Calu3 (cell line): Measurements from ENCODE around the gene EPHA10. TPM values are rescaled to one million over a fixed set of nuclear protein-coding genes. Genes with fewer than 3 reads are reported as not detected.

ENCODE experiments used
- BruUV-seq: library from RNA; stranded (reverse); fragments of 400-500 nt; replicated peaks from 2 replicates; lab custom pipeline; 2021; lab: Mats Ljungman, UMichigan
- CTCF ChIA-PET: fragments of 300-600 bp; sonication (Branson Sonifier 250); formaldehyde crosslinking; loops from one replicate; lab custom pipeline; 2022; ENCODE audit warnings: antibody characterized with exemption; lab: Charles Lee
- DNase-seq: peaks from one replicate; pipeline ENCODE4 v3.0.0; 2022
- H3K27ac Mint-ChIP-seq: one replicate; pipeline ENCODE4 v1.8.0; 2022; ENCODE audit warnings: mixed read lengths; ENCODE audit not compliant: unreplicated experiment
- H3K27me3 Mint-ChIP-seq: one replicate; pipeline ENCODE4 v1.8.0; 2022; ENCODE audit warnings: mixed read lengths; ENCODE audit not compliant: unreplicated experiment
- H3K36me3 Mint-ChIP-seq: one replicate; pipeline ENCODE4 v1.8.0; 2022; ENCODE audit warnings: mild to moderate bottlenecking, moderate library complexity, mixed read lengths; ENCODE audit not compliant: insufficient read depth, unreplicated experiment
- H3K4me1 Mint-ChIP-seq: one replicate; pipeline ENCODE4 v1.8.0; 2022; ENCODE audit warnings: mild to moderate bottlenecking, low read depth, mixed read lengths; ENCODE audit not compliant: unreplicated experiment
- H3K4me3 Mint-ChIP-seq: one replicate; pipeline ENCODE4 v1.8.0; 2022; ENCODE audit warnings: mild to moderate bottlenecking, low read depth, moderate library complexity, mixed read lengths; ENCODE audit not compliant: unreplicated experiment
- H3K9me3 Mint-ChIP-seq: one replicate; pipeline ENCODE4 v1.8.0; 2022; ENCODE audit warnings: low read depth, mixed read lengths; ENCODE audit not compliant: unreplicated experiment
- CTCF ChIP-seq: fragments of 200-600 bp; IDR thresholded peaks from one replicate; pipeline ENCODE4 v1.8.0; 2022; ENCODE audit warnings: antibody characterized with exemption; ENCODE audit not compliant: unreplicated experiment
- intact Hi-C: fragments of 100-400 bp; cut with micrococcal nuclease; formaldehyde crosslinking; loops from one replicate; pipeline ENCODE4 v1.10.0; 2022; ENCODE audit not compliant: unreplicated experiment
- total RNA-seq: library from RNA; stranded (reverse); gene quantifications from 2 replicates; pipeline ENCODE4 v1.2.3, GENCODE V29; 2022

EPHA10 gene
- total RNA-seq, 1 experiment from 2014 or later, result 7.8 TPM

GRCh38 chr1:37734629-37735591, 30.0 kb downstream of the EPHA10 start:
- CTCF ChIA-PET, result interaction anchor here (0.6 kb wide), 1 partner anchor 284 kb away, joined by 3 read pairs; no protein-coding TSS in a partner anchor
- H3K36me3 Mint-ChIP-seq, result peaks cover 10% of the 10 kb centered on the region
- no peak for TF ChIP-seq CTCF
- no peak for DNase-seq
- BruUV-seq, result no TSS peak
- no peaks in the 10 kb centered on the region for H3K9me3 Mint-ChIP-seq
- H3K27me3 Mint-ChIP-seq, result no peaks in the 10 kb centered on the region
- no peak overlapping the region for H3K4me3 Mint-ChIP-seq
- intact Hi-C loops, result no loop called here
- H3K4me1 Mint-ChIP-seq, result peaks cover 7% of the 10 kb centered on the region
- H3K27ac Mint-ChIP-seq, result no peak overlapping the region

GRCh38 chr1:37732111-37732780, 32.7 kb downstream of the EPHA10 start:
- no peak for TF ChIP-seq CTCF
- H3K4me3 Mint-ChIP-seq, result no peak overlapping the region
- peak; percentile 14 for DNase-seq
- H3K27ac Mint-ChIP-seq, result no peak overlapping the region
- BruUV-seq, result no TSS peak
- peaks cover 7% of the 10 kb centered on the region for H3K4me1 Mint-ChIP-seq
- intact Hi-C loops, result no loop called here
- CTCF ChIA-PET, result interaction anchor here (0.6 kb wide), 1 partner anchor 56 kb away, joined by 5 read pairs; no protein-coding TSS in a partner anchor
- H3K9me3 Mint-ChIP-seq, result no peaks in the 10 kb centered on the region
- no peaks in the 10 kb centered on the region for H3K27me3 Mint-ChIP-seq
- peaks cover 10% of the 10 kb centered on the region for H3K36me3 Mint-ChIP-seq

GRCh38 chr1:37731312-37732019, 33.5 kb downstream of the EPHA10 start:
- CTCF ChIA-PET, result no interaction called here
- no TSS peak for BruUV-seq
- H3K4me3 Mint-ChIP-seq, result no peak overlapping the region
- peaks cover 7% of the 10 kb centered on the region for H3K4me1 Mint-ChIP-seq
- intact Hi-C loops, result no loop called here
- H3K27ac Mint-ChIP-seq, result no peak overlapping the region
- H3K9me3 Mint-ChIP-seq, result no peaks in the 10 kb centered on the region
- DNase-seq, result no peak
- no peaks in the 10 kb centered on the region for H3K27me3 Mint-ChIP-seq
- peaks cover 10% of the 10 kb centered on the region for H3K36me3 Mint-ChIP-seq
- no peak for TF ChIP-seq CTCF

- Mint-ChIP-seq H3K27ac (no peak overlapping the region), H3K9me3 (no peaks in the 10 kb centered on the region), H3K4me1 (peaks cover 7% of the 10 kb centered on the region), H3K4me3 (no peak overlapping the region), H3K36me3 (peaks cover 8% of the 10 kb centered on the region), H3K27me3 (no peaks in the 10 kb centered on the region)
- intact Hi-C loops, result no loop called here
- TF ChIP-seq CTCF, result no peak
- CTCF ChIA-PET, result no interaction called here
- DNase-seq, result no peak
- BruUV-seq, result no TSS peak
Observed at GRCh38 chr1:37730376-37730775, 34.5 kb downstream of the EPHA10 start.
